SU-DHL-6 (cell line): ENCODE measurements around the gene FOXK2.

Experiments
- EZH2phosphoT487 ChIP-seq: fragments of 200-600 bp; sonication (generic), shearing (Covaris generic); conservative IDR thresholded peaks from 2 replicates; pipeline ENCODE4 v1.6.1; 2018; ENCODE audit warnings: mild to moderate bottlenecking, antibody characterized with exemption, low read length, moderate library complexity, mixed read lengths
- TF ChIP-seq, protein P1 (sequence below): fragments of 200-600 bp; sonication (generic); IDR thresholded peaks from one replicate; pipeline ENCODE4 v1.5.1; 2017; ENCODE audit warnings: antibody characterized with exemption, mild to moderate bottlenecking, low read length, moderate library complexity; ENCODE audit not compliant: insufficient read depth, poor library complexity, severe bottlenecking

DNA sequence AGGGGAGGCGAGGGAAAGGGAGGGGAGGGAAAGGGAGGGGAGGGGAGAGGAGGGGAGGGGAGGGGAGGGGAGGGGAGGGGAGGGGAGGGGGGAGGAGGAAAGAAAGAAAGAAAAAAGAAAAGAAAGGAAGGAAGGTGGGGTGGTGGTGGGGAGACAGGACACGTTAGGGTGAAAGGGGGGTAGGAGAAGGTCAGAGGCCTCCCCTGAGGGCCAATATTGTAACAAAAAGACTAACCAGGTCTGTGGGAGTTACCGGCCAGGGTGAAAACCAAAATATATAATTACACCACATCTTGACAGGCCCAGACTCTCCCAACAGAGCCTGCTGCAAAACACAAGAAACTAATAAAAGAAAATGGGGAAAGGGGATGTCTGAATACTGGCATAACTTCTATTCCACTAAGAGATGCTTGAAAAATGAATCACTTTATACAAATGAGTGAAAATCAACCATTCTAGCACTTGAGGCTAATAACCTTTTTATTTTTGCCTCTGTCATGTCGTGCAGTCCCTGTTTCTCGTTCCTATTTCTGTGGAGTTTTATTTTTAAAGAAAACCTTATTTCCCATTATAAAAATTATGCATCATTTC is 118.7 kb downstream of the FOXK2 start:
- TF ChIP-seq, protein P1, sequence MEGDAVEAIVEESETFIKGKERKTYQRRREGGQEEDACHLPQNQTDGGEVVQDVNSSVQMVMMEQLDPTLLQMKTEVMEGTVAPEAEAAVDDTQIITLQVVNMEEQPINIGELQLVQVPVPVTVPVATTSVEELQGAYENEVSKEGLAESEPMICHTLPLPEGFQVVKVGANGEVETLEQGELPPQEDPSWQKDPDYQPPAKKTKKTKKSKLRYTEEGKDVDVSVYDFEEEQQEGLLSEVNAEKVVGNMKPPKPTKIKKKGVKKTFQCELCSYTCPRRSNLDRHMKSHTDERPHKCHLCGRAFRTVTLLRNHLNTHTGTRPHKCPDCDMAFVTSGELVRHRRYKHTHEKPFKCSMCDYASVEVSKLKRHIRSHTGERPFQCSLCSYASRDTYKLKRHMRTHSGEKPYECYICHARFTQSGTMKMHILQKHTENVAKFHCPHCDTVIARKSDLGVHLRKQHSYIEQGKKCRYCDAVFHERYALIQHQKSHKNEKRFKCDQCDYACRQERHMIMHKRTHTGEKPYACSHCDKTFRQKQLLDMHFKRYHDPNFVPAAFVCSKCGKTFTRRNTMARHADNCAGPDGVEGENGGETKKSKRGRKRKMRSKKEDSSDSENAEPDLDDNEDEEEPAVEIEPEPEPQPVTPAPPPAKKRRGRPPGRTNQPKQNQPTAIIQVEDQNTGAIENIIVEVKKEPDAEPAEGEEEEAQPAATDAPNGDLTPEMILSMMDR: no peak
- no peak for TF ChIP-seq EZH2phosphoT487
